HepG2 (cell line): ENCODE measurements around the gene SLC45A3. TPM values are rescaled to one million over a fixed set of nuclear protein-coding genes. Genes with fewer than 3 reads are reported as not detected.

Source experiments
- BORCS8-MEF2B ChIP-seq: sonication (generic); formaldehyde crosslinking; IDR thresholded peaks from 2 replicates; pipeline ENCODE4 v1.8.0; 2022; ENCODE audit warnings: mild to moderate bottlenecking, missing genetic modification reagents
- HNF4G ChIP-seq, 2 experiments: sonication (generic) in 1 of 2; formaldehyde crosslinking in 1 of 2; IDR thresholded peaks; 2 replicates each; pipeline versions ENCODE4 v1.4.0 to v1.6.1; 2011 to 2020; ENCODE audit warnings: borderline replicate concordance in 2 of 2, low read depth in 2 of 2, mild to moderate bottlenecking in 2 of 2, low read length in 1 of 2, missing genetic modification reagents in 1 of 2, moderate library complexity in 1 of 2
- MAZ ChIP-seq, 2 experiments: sonication (generic) in 1 of 2; formaldehyde crosslinking in 1 of 2; IDR thresholded peaks; 2 replicates each; pipeline versions ENCODE4 v1.5.0 to v1.6.1; 2012 to 2020; ENCODE audit warnings: low read depth in 2 of 2, mild to moderate bottlenecking in 2 of 2, borderline replicate concordance in 1 of 2, improper control_type of control experiment in 1 of 2, low read length in 1 of 2, missing genetic modification reagents in 1 of 2, moderate library complexity in 1 of 2
- NFATC3 ChIP-seq: sonication (generic); formaldehyde crosslinking; IDR thresholded peaks from 2 replicates; pipeline ENCODE4 v1.5.1; 2020; ENCODE audit warnings: mild to moderate bottlenecking, missing genetic modification reagents
- NFKB2 ChIP-seq: sonication (generic); formaldehyde crosslinking; IDR thresholded peaks from 2 replicates; pipeline ENCODE4 v1.4.0; 2020; ENCODE audit warnings: missing genetic modification reagents, borderline replicate concordance
- RAD21 ChIP-seq: fragments of 450-650 bp; formaldehyde crosslinking; IDR thresholded peaks from 2 replicates; pipeline ENCODE4 v1.5.0; 2020; ENCODE audit warnings: mild to moderate bottlenecking
- SMAD3 ChIP-seq: sonication (generic); formaldehyde crosslinking; IDR thresholded peaks from 2 replicates; pipeline ENCODE4 v1.4.0; 2020; ENCODE audit warnings: missing genetic modification reagents
- ZFP90 ChIP-seq: sonication (generic); formaldehyde crosslinking; IDR thresholded peaks from 2 replicates; pipeline ENCODE4 v1.8.0; 2022; ENCODE audit warnings: missing genetic modification reagents, mild to moderate bottlenecking, inconsistent platforms, borderline replicate concordance
- ZKSCAN8 ChIP-seq: IDR thresholded peaks from 2 replicates; pipeline ENCODE4 v1.6.1; 2016; ENCODE audit warnings: borderline replicate concordance, missing genetic modification reagents, missing compliant biosample characterization
- ZNF777 ChIP-seq: sonication (generic); formaldehyde crosslinking; IDR thresholded peaks from 2 replicates; pipeline ENCODE4 v1.4.0; 2020; ENCODE audit warnings: missing genetic modification reagents
- polyA plus RNA-seq, 8 experiments: library from polyadenylated mRNA; depleted of rRNA in 3 of 8; stranded (reverse) in 7 of 8; unstranded in 1 of 8; fragments of >200 nt; fragmentation: Illumina TruSeq in 4 of 8; extraction: Trizol in 4 of 8; gene quantifications; 2 replicates each; pipeline versions ENCODE4 v1.2.1 to v1.2.3, GENCODE V29; 2011 to 2016; ENCODE audit warnings: low read depth in 4 of 8, missing spikeins in 1 of 8, mixed read lengths in 1 of 8; ENCODE audit not compliant: insufficient read depth in 1 of 8
- total RNA-seq, 5 experiments: library from RNA; depleted of rRNA; stranded (reverse); fragments of >200 nt; fragmentation: Illumina TruSeq; extraction: Trizol; gene quantifications; 2 replicates each; pipeline ENCODE4 v1.2.3, GENCODE V29; 2016; ENCODE audit warnings: low read depth in 1 of 5
- TF ChIP-seq, protein P1 (sequence below): sonication (generic); formaldehyde crosslinking; IDR thresholded peaks from 2 replicates; pipeline ENCODE4 v1.5.0; 2020; ENCODE audit warnings: missing genetic modification reagents
- TF ChIP-seq, protein P2 (sequence below): sonication (generic); formaldehyde crosslinking; IDR thresholded peaks from 2 replicates; pipeline ENCODE4 v1.5.0; 2020; ENCODE audit warnings: mild to moderate bottlenecking, missing genetic modification reagents
- TF ChIP-seq, protein P3 (sequence below): sonication (generic); formaldehyde crosslinking; IDR thresholded peaks from 2 replicates; pipeline ENCODE4 v1.8.1; 2023; ENCODE audit warnings: mild to moderate bottlenecking, inconsistent platforms, moderate library complexity, missing genetic modification reagents, borderline replicate concordance
- TF ChIP-seq, protein P4 (sequence below): sonication (generic); formaldehyde crosslinking; IDR thresholded peaks from 2 replicates; pipeline ENCODE4 v1.4.0; 2020; ENCODE audit warnings: missing genetic modification reagents, borderline replicate concordance
- TF ChIP-seq, protein P5 (sequence below): sonication (generic); formaldehyde crosslinking; IDR thresholded peaks from 2 replicates; pipeline ENCODE4 v1.4.0; 2020; ENCODE audit warnings: mild to moderate bottlenecking, missing genetic modification reagents
- TF ChIP-seq, protein P6 (sequence below): sonication (generic); formaldehyde crosslinking; IDR thresholded peaks from 2 replicates; pipeline ENCODE4 v1.9.0; 2021; ENCODE audit warnings: missing genetic modification reagents, mild to moderate bottlenecking, borderline replicate concordance
- TF ChIP-seq, protein P7 (sequence below): sonication (generic); formaldehyde crosslinking; IDR thresholded peaks from 2 replicates; pipeline ENCODE4 v1.8.0; 2022; ENCODE audit warnings: missing genetic modification reagents, mild to moderate bottlenecking, inconsistent platforms, borderline replicate concordance

Gene SLC45A3
- total and polyA plus RNA-seq, 2 of the 13 experiments (the other 11 are each of a cell fraction or from before 2014, with no cell fraction given), result 3.4 to 4.1 TPM

DNA sequence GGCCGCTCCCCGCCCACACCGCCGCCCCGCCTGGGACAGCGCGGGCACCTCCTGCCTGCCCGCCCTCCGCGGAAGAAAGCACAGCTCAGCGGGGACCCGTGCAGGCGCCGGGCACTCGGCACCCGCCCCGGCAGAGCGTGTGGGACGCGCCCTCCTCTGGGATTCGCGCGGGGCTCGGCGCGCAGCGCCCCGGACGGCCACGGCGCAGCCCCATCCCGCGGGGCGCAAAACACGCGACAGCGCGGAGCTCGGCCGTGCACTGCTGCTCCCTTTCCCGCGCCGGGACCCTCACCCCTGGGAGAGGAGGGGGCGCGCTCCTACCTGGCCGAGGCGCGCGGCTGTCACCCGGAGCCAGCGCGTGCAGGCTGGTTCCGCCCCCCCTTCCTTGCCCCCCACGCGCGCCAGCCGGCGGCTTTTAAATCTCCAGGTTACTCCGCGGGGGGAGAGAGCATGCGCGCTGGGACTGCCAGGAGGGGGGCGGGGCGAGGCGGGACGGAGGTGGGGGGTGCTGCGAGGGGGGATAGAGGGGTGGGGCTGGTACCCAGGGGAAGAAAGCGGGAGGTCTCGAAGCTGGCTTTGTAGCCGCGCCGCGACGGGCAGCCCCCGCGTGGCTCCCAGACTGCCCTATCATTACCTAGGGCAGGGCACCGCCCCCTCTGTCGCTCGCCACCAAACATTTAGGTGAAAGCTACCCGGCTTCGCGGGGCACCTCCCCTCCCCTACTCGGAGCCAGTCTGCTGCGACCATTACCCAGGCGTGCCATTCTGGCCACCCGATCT, at the start of gene SLC45A3 (continued):
- TF ChIP-seq, protein P1, sequence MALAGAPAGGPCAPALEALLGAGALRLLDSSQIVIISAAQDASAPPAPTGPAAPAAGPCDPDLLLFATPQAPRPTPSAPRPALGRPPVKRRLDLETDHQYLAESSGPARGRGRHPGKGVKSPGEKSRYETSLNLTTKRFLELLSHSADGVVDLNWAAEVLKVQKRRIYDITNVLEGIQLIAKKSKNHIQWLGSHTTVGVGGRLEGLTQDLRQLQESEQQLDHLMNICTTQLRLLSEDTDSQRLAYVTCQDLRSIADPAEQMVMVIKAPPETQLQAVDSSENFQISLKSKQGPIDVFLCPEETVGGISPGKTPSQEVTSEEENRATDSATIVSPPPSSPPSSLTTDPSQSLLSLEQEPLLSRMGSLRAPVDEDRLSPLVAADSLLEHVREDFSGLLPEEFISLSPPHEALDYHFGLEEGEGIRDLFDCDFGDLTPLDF (CRISPR knock-in tag), result no peak
- TF ChIP-seq ZFP90 (no peak), BORCS8-MEF2B (peak; percentile 56; the same call in 1 of the 2 replicates), SMAD3 (CRISPR knock-in tag) (no peak), MAZ (IDR thresholded peaks at IDR 0.05; ENCODE audit: borderline replicate concordance, low read depth, low read length) (no peak), MAZ (CRISPR knock-in tag; IDR thresholded peaks at IDR 0.05; ENCODE audit: low read depth) (peak; percentile 48; the same call in 1 of the 2 replicates), RAD21 (CRISPR knock-in tag) (no peak), HNF4G (IDR thresholded peaks at IDR 0.05; ENCODE audit: borderline replicate concordance, low read depth, low read length) (no peak), HNF4G (CRISPR knock-in tag; IDR thresholded peaks at IDR 0.05; ENCODE audit: borderline replicate concordance, low read depth) (no peak), NFATC3 (CRISPR knock-in tag) (no peak), NFKB2 (CRISPR knock-in tag) (no peak), ZKSCAN8 (CRISPR knock-in tag) (no peak), ZNF777 (CRISPR knock-in tag) (peak; percentile 74; the same call in 1 of the 2 replicates)
- TF ChIP-seq, protein P2, sequence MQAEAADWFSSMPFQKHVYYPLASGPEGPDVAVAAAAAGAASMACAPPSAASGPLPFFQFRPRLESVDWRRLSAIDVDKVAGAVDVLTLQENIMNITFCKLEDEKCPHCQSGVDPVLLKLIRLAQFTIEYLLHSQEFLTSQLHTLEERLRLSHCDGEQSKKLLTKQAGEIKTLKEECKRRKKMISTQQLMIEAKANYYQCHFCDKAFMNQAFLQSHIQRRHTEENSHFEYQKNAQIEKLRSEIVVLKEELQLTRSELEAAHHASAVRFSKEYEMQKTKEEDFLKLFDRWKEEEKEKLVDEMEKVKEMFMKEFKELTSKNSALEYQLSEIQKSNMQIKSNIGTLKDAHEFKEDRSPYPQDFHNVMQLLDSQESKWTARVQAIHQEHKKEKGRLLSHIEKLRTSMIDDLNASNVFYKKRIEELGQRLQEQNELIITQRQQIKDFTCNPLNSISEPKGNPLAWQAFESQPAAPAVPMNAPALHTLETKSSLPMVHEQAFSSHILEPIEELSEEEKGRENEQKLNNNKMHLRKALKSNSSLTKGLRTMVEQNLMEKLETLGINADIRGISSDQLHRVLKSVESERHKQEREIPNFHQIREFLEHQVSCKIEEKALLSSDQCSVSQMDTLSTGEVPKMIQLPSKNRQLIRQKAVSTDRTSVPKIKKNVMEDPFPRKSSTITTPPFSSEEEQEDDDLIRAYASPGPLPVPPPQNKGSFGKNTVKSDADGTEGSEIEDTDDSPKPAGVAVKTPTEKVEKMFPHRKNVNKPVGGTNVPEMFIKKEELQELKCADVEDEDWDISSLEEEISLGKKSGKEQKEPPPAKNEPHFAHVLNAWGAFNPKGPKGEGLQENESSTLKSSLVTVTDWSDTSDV (CRISPR knock-in tag), result no peak
- TF ChIP-seq, protein P3, sequence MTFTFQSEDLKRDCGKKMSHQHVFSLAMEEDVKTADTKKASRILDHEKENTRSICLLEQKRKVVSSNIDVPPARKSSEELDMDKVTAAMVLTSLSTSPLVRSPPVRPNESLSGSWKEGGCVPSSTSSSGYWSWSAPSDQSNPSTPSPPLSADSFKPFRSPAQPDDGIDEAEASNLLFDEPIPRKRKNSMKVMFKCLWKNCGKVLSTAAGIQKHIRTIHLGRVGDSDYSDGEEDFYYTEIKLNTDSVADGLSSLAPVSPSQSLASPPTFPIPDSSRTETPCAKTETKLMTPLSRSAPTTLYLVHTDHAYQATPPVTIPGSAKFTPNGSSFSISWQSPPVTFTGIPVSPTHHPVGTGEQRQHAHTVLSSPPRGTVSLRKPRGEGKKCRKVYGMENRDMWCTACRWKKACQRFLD (CRISPR knock-in tag), result no peak
- TF ChIP-seq, protein P4, sequence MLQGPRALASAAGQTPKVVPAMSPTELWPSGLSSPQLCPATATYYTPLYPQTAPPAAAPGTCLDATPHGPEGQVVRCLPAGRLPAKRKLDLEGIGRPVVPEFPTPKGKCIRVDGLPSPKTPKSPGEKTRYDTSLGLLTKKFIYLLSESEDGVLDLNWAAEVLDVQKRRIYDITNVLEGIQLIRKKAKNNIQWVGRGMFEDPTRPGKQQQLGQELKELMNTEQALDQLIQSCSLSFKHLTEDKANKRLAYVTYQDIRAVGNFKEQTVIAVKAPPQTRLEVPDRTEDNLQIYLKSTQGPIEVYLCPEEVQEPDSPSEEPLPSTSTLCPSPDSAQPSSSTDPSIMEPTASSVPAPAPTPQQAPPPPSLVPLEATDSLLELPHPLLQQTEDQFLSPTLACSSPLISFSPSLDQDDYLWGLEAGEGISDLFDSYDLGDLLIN (CRISPR knock-in tag), result no peak
- TF ChIP-seq, protein P5, sequence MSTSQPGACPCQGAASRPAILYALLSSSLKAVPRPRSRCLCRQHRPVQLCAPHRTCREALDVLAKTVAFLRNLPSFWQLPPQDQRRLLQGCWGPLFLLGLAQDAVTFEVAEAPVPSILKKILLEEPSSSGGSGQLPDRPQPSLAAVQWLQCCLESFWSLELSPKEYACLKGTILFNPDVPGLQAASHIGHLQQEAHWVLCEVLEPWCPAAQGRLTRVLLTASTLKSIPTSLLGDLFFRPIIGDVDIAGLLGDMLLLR (CRISPR knock-in tag), result no peak
- TF ChIP-seq, protein P6, sequence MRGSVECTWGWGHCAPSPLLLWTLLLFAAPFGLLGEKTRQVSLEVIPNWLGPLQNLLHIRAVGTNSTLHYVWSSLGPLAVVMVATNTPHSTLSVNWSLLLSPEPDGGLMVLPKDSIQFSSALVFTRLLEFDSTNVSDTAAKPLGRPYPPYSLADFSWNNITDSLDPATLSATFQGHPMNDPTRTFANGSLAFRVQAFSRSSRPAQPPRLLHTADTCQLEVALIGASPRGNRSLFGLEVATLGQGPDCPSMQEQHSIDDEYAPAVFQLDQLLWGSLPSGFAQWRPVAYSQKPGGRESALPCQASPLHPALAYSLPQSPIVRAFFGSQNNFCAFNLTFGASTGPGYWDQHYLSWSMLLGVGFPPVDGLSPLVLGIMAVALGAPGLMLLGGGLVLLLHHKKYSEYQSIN (CRISPR knock-in tag), result no peak
- TF ChIP-seq, protein P7, sequence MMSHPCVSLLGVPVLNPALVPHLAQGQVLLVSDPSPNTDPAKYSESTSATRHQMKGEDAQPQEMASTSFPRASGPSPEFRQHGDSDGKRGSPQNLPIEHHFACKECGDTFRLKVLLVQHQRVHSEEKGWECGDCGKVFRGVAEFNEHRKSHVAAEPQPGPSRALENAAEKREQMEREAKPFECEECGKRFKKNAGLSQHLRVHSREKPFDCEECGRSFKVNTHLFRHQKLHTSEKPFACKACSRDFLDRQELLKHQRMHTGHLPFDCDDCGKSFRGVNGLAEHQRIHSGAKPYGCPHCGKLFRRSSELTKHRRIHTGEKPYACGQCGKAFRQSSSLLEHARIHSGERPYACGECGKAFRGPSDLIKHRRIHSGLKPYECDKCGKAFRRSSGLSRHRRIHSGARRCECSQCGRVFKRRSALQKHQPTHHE (CRISPR knock-in tag), result no peak
